NB4 (cell line): ENCODE data around the gene IRAK3.

ENCODE experiments used
- DNase-seq: peaks from one replicate; pipeline ENCODE4 v3.0.0; 2010; ENCODE audit warnings: low read depth
- H3K4me3 ChIP-seq: one replicate; pipeline ENCODE4 v1.5.1; 2011; ENCODE audit warnings: mild to moderate bottlenecking, low read depth, low read length, moderate library complexity
- MYC ChIP-seq: IDR thresholded peaks from 2 replicates; pipeline ENCODE4 v1.6.1; 2011; ENCODE audit warnings: low read depth, low read length
- POLR2A ChIP-seq: IDR thresholded peaks from 2 replicates; pipeline ENCODE4 v1.6.1; 2011; ENCODE audit warnings: mild to moderate bottlenecking; ENCODE audit not compliant: insufficient read length; ENCODE audit errors: extremely low read depth
- TF ChIP-seq, protein P1 (sequence below): IDR thresholded peaks from one replicate; pipeline ENCODE4 v1.5.1; 2012; ENCODE audit warnings: low read depth, low read length
- TF ChIP-seq, protein P2 (sequence below): IDR thresholded peaks from 2 replicates; pipeline ENCODE4 v1.6.1; 2011; ENCODE audit warnings: low read depth, low read length

Gene IRAK3

DNA sequence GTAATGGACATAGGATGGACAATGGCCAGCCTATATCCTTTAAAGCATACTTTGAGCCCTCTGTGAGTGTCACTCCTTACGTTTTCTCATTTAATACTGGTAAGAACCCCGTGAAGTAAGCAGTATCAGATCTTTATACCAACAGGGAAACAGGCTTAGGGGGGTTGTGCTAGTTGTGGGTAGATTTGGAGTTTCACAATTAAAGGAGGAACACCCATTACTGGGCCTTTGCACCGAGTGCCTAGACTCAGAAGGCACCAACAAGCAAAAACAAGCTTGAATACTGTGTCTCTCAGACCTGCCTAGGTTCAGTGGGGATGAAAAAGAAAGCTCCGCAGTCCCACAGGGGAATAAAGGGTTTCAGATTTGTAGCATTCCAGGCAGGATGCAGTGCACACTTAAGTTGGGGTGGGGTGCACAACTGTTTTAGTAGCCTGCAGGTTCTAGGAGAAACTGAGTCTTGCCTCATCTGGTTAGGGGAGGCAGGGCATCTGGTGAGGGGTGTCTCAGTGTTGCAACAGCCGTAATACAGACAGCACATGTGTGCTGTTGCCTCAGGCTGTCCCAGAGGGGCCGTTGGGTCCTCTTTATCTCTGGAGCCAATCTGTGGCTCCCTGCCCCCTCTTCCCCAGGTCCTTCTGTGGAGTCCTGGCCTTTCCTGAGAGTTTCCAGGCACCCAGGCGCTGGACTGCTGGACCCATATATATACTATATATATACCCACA lies 51.2 kb downstream of the IRAK3 start:
- DNase-seq: peak; percentile 98
- peak; percentile 51; the same call in 1 of the 2 replicates for TF ChIP-seq MYC
- TF ChIP-seq, protein P1, sequence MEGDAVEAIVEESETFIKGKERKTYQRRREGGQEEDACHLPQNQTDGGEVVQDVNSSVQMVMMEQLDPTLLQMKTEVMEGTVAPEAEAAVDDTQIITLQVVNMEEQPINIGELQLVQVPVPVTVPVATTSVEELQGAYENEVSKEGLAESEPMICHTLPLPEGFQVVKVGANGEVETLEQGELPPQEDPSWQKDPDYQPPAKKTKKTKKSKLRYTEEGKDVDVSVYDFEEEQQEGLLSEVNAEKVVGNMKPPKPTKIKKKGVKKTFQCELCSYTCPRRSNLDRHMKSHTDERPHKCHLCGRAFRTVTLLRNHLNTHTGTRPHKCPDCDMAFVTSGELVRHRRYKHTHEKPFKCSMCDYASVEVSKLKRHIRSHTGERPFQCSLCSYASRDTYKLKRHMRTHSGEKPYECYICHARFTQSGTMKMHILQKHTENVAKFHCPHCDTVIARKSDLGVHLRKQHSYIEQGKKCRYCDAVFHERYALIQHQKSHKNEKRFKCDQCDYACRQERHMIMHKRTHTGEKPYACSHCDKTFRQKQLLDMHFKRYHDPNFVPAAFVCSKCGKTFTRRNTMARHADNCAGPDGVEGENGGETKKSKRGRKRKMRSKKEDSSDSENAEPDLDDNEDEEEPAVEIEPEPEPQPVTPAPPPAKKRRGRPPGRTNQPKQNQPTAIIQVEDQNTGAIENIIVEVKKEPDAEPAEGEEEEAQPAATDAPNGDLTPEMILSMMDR: no peak
- TF ChIP-seq POLR2A: no peak
- TF ChIP-seq, protein P2, sequence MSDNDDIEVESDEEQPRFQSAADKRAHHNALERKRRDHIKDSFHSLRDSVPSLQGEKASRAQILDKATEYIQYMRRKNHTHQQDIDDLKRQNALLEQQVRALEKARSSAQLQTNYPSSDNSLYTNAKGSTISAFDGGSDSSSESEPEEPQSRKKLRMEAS: peak; percentile 14; the same call in 1 of the 2 replicates
- peak overlapping the region; percentile 42 for H3K4me3 ChIP-seq

DNA sequence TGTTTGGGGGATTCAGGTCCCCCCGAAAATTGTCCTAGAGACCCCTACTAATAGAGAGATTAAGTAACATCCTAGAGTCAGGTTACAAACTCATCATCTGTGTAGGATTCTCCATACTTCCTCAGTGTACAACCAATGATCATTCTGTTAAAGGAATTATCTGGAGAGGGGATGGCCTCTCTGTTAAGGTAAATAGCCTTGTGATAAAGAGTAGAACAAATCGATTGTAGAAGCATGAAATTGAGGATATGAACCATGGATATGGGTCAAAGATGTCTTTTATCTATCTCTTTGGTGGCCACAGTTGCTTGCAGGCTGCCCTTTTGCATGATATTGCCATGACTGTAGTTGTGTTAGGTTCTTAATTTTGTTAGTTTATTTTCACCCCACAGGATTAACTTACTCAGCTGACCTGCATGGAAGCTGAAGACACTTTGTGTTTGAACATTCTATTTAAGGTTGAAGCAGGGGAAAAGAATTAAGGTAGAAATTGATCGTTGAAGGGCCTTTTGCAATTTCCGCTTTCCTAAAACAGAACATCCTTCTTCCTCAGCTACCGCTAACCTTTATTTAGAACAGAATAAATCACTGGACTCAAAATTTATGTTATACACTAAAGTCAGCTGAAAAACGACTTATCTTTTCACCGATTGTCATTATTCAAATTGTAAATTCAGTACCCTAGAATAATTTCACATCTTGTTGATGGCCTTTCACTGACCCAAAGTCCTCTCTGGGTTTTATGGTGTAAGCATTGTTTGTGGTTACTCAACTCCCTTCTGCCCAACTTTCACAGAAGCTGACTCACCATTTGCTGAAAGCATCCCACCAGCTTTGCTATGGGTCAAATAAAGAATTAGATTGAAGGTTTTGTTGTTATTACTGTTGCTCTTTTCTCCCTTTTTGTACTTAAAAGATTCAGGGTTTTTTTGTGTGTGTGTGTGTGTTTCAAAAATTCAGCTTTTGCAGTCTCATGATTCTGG lies 52.3 kb downstream of the IRAK3 start:
- H3K4me3 ChIP-seq: peak overlapping the region; percentile 47
- TF ChIP-seq POLR2A: no peak
- TF ChIP-seq, protein P1: no peak
- TF ChIP-seq, protein P2: peak; percentile 10; the same call in 1 of the 2 replicates
- peak; percentile 94 for DNase-seq

DNA sequence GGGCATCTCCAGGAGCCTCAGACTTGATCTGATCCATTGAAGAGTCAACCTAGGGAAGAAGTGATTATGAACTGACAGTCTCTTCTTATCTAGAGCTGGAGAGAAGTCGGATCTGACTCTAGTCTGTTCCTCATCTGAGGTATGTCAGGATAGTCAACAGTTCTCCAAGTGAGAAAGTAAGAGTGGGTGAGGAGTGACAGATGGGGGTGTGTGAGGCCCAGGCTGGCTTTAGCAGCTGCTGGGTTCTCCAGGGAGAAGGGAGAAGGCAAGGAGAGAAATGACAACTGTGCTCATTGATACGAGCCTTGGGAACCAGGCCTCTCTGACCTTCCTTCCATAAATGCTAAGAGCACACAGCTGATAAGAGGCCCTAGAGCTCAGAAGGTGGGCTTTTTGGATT lies 53.3 kb downstream of the IRAK3 start:
- H3K4me3 ChIP-seq: peak overlapping the region; percentile 25
- TF ChIP-seq, protein P2: no peak
- TF ChIP-seq, protein P1: no peak
- no peak for TF ChIP-seq MYC
- TF ChIP-seq POLR2A: no peak
- DNase-seq: peak; percentile 66

DNA sequence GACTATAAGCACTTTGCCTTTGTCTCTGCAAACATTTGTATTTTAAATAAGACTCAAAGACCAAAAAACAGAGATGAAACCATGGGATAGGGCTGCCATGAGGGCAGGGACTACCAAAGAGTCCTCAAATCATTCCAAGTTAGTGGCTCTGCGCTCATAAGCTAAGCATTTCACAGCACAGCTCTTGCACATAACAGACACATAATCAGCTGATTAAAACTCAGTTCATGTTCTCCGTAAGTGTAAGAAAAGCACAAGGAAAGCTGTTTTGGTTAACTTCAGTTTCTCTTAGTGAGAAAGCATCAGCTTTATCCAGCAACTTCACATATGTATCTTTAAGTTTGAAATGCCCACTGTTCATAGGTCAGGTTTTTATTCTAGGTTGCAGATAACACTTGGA lies 54.9 kb downstream of the IRAK3 start:
- no peak for DNase-seq
- TF ChIP-seq, protein P2: no peak
- H3K4me3 ChIP-seq: no peak overlapping the region

DNA sequence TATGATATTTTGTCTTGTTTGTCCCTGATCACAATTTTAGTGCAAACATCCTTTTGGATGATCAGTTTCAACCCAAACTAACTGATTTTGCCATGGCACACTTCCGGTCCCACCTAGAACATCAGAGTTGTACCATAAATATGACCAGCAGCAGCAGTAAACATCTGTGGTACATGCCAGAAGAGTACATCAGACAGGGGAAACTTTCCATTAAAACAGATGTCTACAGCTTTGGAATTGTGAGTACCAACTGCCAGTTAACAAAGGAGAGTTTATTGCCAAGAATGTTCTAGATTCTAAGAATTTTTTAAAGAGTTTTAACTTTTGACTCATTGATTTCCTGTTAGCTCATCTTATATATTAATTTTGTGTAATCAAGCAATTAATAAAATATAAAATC lies 55.4 kb downstream of the IRAK3 start:
- no peak overlapping the region for H3K4me3 ChIP-seq
- TF ChIP-seq, protein P2: no peak
- no peak for TF ChIP-seq POLR2A
- no peak for DNase-seq

DNA sequence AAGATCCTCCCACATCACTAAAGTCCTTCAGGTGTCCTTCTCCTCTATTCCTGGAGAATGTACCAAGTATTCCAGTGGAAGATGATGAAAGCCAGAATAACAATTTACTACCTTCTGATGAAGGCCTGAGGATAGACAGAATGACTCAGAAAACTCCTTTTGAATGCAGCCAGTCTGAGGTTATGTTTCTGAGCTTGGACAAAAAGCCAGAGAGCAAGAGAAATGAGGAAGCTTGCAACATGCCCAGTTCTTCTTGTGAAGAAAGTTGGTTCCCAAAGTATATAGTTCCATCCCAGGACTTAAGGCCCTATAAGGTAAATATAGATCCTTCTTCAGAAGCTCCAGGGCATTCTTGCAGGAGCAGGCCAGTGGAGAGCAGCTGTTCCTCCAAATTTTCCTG lies 58.7 kb downstream of the IRAK3 start:
- DNase-seq: peak; percentile 67
- no peak overlapping the region for H3K4me3 ChIP-seq
- TF ChIP-seq POLR2A (no peak), MYC (no peak)

DNA sequence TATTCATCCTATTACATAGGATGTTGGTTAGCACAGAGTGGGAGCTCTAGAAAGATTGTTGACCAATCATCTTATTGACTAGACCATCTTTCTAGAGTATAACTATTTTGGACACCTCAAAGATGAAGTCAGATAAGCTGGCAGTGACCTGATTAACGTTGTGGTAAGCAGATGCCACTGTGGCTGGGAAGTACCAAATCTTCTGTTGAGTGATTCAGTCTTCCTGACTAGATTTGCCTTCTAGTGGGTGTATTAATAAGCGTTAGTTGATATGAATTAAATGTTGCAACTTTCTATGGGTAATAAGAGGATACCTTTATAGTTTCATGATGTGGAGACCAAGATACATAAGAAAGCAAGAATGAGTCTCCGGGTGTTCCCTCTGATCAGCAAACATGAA lies 62.0 kb downstream of the IRAK3 start:
- DNase-seq: no peak
- TF ChIP-seq POLR2A (no peak), MYC (no peak)
- TF ChIP-seq, protein P1: no peak
- TF ChIP-seq, protein P2: no peak
- no peak overlapping the region for H3K4me3 ChIP-seq
